Hippocampal formation (tissue), 2 donors: ENCODE measurements around the gene PIRT.

Experiments used
- DNase-seq, 2 donors: peaks; one replicate each; lab custom pipeline; 2025; lab: John Stamatoyannopoulos, UW

The PIRT gene

GRCh38 chr17:10789694-10790271 is 48.1 kb downstream of the PIRT start:
- DNase-seq, result no peak

GRCh38 chr17:10787306-10788045 is 50.4 kb downstream of the PIRT start:
- DNase-seq, result no peak

DNA sequence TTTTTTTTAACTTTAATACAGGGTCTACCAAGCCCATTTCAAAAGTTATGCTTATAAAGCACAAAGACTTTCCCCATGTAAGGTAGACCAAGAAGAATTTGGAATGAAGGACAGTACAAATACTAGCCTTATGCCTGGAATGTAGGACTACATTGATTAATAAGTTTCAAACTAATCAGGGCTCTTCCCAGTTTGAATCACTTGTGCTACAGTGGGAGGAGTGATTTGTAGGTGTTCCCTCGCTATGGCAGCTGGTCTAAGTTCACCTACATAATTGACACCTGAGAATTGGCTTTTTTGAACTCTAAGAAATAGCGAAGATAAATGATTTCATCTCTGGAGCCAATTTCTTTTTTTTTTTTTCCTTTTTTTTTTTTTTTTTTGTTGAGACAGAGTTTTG is 52.6 kb downstream of the PIRT start:
- no peak for DNase-seq

- DNase-seq, result no peak
Measured at GRCh38 chr17:10779609-10780008, 58.3 kb downstream of the PIRT start.

DNA sequence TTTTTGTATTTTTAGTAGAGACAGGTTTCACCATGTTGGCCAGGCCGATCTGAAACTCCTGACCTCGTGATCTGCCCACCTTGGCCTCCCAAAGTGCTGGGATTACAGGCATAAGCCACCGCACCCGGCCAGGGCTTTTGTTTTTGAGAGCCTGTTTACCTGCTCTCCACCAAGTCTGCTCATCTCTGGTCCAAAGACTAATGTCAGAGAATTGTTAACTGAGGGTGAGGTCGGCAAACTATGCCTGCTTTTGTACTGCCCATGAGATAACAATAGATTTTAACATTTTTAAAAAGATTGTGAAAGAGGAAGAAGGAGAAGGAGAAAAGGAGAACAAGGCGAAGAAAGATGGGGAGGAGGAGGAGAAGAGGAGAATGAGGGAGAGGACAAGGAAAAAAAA is 60.0 kb downstream of the PIRT start:
- no peak for DNase-seq

- DNase-seq, result no peak
Measured at GRCh38 chr17:10777131-10777807, 60.6 kb downstream of the PIRT start.

- no peak for DNase-seq
Measured at GRCh38 chr17:10776381-10776780, 61.5 kb downstream of the PIRT start.

- DNase-seq, result no peak
Measured at GRCh38 chr17:10775740-10776356, 62.0 kb downstream of the PIRT start.

- no peak for DNase-seq
Measured at GRCh38 chr17:10775058-10775457, 62.8 kb downstream of the PIRT start.

GRCh38 chr17:10773391-10773790 is 64.5 kb downstream of the PIRT start:
- DNase-seq, result no peak
